Subcutaneous adipose tissue (tissue), 4 donors: ENCODE measurements around the gene ING3. TPM values are rescaled to one million over a fixed set of nuclear protein-coding genes. Genes with fewer than 3 reads are reported as not detected.

Source experiments
- CTCF ChIP-seq: fragments of 450-650 bp; IDR thresholded peaks from one replicate; pipeline ENCODE4 v1.5.1; 2016; ENCODE audit warnings: low read depth, mild to moderate bottlenecking, control low read depth, antibody characterized with exemption, moderate library complexity
- total RNA-seq, 4 donors: library from RNA; depleted of rRNA; stranded (reverse); fragments of >200 nt; gene quantifications; one replicate each; pipeline ENCODE4 v1.1.0, GENCODE V29; 2016

Gene ING3
- total RNA-seq, 4 donors from 2014 or later = 17.8 to 24.8 (median 18.2) TPM

- no peak for TF ChIP-seq CTCF
Measured at GRCh38 chr7:120989257-120990220, 39.0 kb downstream of the ING3 start.

DNA sequence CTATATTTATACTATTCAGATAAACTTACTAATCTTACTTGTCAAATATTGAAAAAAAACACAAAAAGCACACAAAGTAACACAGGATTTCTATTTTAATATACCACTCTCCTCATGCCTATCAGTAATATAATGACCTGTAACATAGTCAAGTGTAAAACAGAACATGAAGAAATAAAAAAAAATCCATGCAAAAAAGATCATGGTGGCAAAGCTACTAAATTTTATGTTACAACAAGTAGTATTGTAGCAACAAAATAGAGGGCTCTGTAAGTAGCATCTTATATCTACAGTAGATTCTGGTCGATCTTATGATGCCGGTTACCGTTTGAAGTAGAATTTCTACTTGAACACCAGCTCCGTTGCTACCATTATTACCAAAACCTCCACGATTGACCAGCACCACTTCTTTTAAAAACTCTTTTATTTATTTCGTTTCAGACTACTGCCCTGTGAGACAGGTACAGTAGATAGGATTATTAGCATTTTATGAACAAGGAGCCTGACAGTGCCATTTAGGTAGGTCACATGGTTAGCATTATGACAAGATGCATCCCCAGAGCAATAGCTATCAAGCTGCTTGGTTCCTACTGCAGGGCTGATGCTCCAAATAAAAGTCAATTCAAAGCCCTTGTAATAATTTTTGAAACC, 40.0 kb downstream of the ING3 start:
- TF ChIP-seq CTCF = no peak

- TF ChIP-seq CTCF = no peak
Measured at GRCh38 chr7:120991161-120991560, 40.6 kb downstream of the ING3 start.

DNA sequence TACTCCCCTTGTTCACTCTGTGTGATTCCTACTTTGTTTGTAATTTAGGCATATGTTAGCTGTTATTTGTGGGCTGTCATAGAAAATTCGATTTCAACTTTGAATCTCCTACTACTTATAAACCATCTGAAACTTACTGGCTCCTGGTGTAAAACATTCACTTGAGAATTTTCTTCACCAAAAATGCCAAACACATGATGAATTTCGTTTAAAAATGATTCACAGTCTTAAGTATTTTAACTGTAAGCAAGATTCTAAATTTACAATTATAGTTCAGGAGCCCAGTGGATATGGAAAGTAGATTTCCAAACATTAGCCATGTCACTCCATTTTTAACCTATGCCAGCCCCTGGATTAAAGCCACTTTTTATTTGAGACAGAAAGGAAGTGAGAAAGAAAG, 41.0 kb downstream of the ING3 start:
- TF ChIP-seq CTCF = no peak

GRCh38 chr7:120992272-120992964, 41.8 kb downstream of the ING3 start:
- TF ChIP-seq CTCF = no peak

DNA sequence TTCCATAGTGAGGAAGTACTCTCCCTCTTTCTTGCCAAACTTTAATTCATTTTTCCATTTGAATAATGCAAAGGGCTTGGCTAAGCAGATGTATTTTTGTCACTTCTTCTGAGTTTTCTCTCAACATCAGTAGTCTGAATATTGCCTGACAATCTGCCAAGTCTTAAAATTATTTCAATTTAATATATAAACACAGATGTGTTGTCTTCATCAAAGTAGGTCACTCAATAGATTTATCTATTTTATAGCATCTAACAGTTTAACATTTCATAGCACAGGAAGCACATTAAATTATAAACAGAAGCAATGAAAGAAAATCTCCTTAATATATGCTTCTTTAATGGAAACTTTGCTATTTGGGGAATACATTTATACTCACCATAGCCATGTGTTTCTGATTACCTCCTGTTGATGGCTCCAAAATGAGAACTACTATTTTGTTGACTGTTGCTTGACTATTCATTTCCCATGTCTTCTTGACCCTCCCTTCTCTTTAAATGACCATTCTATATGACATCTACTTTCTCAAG, 42.5 kb downstream of the ING3 start:
- no peak for TF ChIP-seq CTCF
